Measurements from ENCODE around the gene RPL26.
"Not testable (repeated sequence)": the region's sequence is repeated elsewhere in the genome, so short reads cannot be mapped to it uniquely, and the experiment has no call there.

RPL26 gene

DNA sequence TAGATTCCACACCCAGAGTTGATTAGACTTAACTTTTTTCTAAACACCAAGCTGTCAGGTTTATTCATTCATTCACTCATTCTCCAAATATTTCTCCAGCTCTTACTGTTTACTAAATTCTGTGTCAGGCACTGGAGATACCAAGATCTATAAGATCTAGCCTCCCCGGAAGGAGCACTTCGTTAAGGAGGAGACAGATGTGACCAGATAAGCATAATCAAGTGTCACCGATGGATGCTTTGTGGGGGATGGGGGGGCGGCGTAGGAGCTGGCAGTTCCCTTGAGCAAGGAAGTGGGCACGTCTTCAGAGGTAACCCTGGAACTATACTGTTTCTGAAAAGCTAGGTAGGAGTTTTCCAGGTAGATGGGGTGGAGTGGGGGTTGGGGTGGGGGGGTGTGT lies 3.8 kb upstream of the RPL26 start:
- Mint-ChIP-seq H3K36me3 (ENCODE audit: low read depth) (peaks cover 13% of the 10 kb centered on the region), H3K9me3 (no peaks in the 10 kb centered on the region), H3K27ac (peak overlapping the region in 2 of 3 experiments; percentile 24 to 35), H3K4me3 (peak overlapping the region; percentile 54 to 70 (median 63)), H3K4me1 (peaks cover 25% of the 10 kb centered on the region), H3K27me3 (ENCODE audit: low read depth) (peaks cover 4% of the 10 kb centered on the region)
- TF ChIP-seq, protein P1, sequence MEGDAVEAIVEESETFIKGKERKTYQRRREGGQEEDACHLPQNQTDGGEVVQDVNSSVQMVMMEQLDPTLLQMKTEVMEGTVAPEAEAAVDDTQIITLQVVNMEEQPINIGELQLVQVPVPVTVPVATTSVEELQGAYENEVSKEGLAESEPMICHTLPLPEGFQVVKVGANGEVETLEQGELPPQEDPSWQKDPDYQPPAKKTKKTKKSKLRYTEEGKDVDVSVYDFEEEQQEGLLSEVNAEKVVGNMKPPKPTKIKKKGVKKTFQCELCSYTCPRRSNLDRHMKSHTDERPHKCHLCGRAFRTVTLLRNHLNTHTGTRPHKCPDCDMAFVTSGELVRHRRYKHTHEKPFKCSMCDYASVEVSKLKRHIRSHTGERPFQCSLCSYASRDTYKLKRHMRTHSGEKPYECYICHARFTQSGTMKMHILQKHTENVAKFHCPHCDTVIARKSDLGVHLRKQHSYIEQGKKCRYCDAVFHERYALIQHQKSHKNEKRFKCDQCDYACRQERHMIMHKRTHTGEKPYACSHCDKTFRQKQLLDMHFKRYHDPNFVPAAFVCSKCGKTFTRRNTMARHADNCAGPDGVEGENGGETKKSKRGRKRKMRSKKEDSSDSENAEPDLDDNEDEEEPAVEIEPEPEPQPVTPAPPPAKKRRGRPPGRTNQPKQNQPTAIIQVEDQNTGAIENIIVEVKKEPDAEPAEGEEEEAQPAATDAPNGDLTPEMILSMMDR (IDR thresholded peaks at IDR 0.05; ENCODE audit: unreplicated experiment in 3 of 3) = no peak

DNA sequence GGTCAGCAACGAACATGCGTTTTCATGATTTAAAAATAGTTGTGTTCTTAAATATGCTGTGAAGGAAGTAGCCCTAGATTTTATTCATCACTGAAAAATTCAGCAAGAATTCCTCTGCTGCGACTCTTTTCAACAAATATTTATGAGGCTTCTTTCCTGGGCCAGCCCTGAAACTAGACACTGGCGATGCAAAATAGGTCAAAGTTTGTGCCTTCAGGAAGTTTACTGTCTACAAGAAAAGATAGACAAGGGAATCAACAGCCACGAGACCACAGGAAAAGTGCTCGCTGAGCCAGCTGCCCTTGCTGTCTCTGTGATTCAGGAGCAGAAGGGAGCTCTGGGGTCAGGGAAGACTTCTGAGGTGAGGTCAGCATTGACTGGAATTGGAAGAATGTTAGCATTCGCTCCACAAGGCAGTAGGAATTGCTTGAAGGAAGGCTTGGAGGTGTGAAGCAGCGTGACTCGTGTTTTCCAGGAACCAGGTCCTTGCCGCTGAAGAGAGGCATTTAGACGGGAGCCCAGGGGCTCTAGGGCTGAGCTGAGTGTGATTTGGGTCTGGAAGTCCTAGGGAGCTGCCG lies 1.9 kb upstream of the RPL26 start:
- peaks cover 29% of the 10 kb centered on the region for H3K36me3 Mint-ChIP-seq (ENCODE audit: low read depth)
- peaks cover 33% of the 10 kb centered on the region for H3K4me1 Mint-ChIP-seq
- TF ChIP-seq, protein P1 (IDR thresholded peaks at IDR 0.05; ENCODE audit: unreplicated experiment in 3 of 3) = no peak
- no peaks in the 10 kb centered on the region for H3K9me3 Mint-ChIP-seq
- H3K4me3 Mint-ChIP-seq = peak overlapping the region; percentile 91 to 98 (median 96)
- peaks cover 4% of the 10 kb centered on the region for H3K27me3 Mint-ChIP-seq (ENCODE audit: low read depth)
- peak overlapping the region in 2 of 3 experiments; percentile 46 to 99 for H3K27ac Mint-ChIP-seq

DNA sequence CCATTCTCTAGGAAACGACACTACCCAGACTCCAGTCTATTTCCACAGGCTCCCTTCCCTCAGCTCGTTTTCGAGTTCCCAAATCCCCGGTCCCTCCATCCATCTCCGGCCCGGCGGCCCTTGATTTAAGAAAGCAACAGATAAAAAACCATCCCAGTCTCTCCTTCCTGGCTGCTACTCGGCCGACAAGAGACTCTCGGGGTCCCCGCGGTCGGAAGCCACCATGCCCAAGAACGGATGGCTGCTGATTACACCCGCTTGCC lies 182 bp downstream of the RPL26 start:
- Mint-ChIP-seq H3K27ac (peak overlapping the region; percentile 92 to 99 (median 98)), H3K4me3 (peak overlapping the region; percentile 96 to 98 (median 97)), H3K9me3 (no peaks in the 10 kb centered on the region), H3K27me3 (ENCODE audit: low read depth) (no peaks in the 10 kb centered on the region), H3K36me3 (ENCODE audit: low read depth) (peaks cover 49% of the 10 kb centered on the region), H3K4me1 (peaks cover 41% of the 10 kb centered on the region)
- TF ChIP-seq, protein P1 (IDR thresholded peaks at IDR 0.05; ENCODE audit: unreplicated experiment in 3 of 3) = no peak

DNA sequence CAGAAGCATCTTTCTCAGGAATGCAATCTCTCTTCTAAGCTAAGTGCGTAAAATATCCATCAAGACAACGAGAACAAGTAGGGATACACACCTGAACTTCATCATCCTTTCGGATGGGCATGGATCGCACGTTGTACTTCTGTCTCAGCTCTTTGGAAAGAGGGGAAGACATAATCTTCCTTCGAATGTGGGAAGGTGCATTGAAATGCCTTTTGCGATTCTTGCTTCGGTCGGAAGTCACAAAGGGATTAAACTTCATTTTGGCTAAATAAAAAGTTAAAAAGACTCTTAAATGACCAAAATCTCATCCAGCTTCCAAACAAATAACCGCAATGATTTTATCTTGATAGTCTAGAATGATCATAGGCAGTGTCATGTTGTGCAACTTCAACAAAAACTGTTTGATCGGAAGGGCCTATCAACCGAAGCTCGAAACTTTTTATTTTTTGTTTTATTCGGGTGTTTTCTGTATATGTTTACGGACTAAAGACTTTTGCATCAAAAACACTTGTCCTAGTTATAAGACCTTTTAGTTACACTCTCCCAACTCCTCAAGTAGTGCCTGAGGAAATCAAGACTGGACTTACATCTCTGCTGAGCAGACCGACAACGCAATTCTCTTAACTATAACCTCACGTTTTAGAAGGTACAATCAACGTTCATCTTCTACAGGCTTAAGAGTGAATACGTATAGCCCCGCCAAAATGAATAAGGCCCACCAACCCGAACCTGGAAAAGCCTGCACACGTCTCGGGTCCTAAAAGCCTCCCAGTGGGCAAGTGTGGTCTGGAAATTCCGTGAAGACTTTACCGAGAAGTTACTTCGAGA lies 727 bp downstream of the RPL26 start:
- Mint-ChIP-seq H3K4me1 (peaks cover 45% of the 10 kb centered on the region), H3K27ac (peak overlapping the region; percentile 92 to 99 (median 98)), H3K36me3 (ENCODE audit: low read depth) (peaks cover 55% of the 10 kb centered on the region), H3K27me3 (ENCODE audit: low read depth) (no peaks in the 10 kb centered on the region), H3K9me3 (no peaks in the 10 kb centered on the region), H3K4me3 (peak overlapping the region; percentile 96 to 98 (median 97))
- TF ChIP-seq, protein P1 (IDR thresholded peaks at IDR 0.05; ENCODE audit: unreplicated experiment in 3 of 3) = no peak

DNA sequence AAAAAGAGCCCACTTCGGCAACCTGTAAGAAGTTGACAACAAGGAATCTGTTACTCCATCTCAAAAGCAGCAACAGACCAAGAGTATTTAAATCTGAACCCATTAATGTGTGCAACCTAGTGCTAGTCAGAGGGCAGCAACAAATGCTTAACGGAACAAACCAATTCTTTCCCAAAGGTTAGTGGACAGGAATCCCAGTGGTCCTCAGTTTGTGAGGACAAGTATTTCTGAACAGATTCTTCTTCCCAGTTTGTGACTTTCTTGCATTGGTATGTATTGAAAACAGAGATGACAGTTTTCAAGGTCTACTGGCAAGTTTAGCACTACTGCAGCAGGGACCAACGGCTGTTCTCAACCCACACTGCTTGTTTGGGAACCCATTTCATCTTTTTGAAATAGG lies 2.9 kb downstream of the RPL26 start:
- peaks cover 53% of the 10 kb centered on the region for H3K4me1 Mint-ChIP-seq
- H3K4me3 Mint-ChIP-seq = peak overlapping the region; percentile 59 to 98 (median 96)
- no peak overlapping the region for H3K27ac Mint-ChIP-seq
- TF ChIP-seq, protein P1 (IDR thresholded peaks at IDR 0.05; ENCODE audit: unreplicated experiment in 3 of 3) = no peak
- peaks cover 70% of the 10 kb centered on the region for H3K36me3 Mint-ChIP-seq (ENCODE audit: low read depth)
- H3K9me3 Mint-ChIP-seq = no peaks in the 10 kb centered on the region
- no peaks in the 10 kb centered on the region for H3K27me3 Mint-ChIP-seq (ENCODE audit: low read depth)

DNA sequence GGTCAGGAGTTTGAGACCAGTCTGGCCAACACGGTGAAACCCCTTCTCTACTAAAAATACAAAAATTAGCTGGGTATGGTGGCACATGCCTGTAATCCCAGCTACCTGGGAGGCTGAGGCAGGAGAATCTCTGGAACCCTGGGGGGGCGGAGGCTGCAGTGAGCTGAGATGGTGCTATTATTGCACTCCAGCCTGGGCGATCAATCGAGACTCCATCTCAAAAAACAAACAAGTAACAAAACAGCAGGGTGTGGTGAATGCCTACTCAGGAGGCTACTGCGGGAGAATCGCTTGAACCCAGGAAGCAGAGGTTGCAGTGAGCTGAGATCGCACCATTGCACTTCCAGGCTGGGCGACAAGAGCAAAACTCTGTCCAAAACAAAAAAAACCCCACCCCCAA lies 4.9 kb downstream of the RPL26 start:
- Mint-ChIP-seq H3K4me1 (peaks cover 43% of the 10 kb centered on the region), H3K36me3 (ENCODE audit: low read depth) (peaks cover 69% of the 10 kb centered on the region), H3K4me3 (peak overlapping the region; percentile 68 to 86 (median 80)), H3K27ac (peak overlapping the region in 2 of 3 experiments; percentile 13 to 82)
- H3K9me3 Mint-ChIP-seq; H3K27me3 Mint-ChIP-seq (ENCODE audit: low read depth): not testable (repeated sequence)

Data from nephron (organoid).